Germinal center (tissue), 1 donor: ENCODE results near the gene AIM2.
"Not testable (repeated sequence)": the region's sequence is repeated elsewhere in the genome, so short reads cannot be mapped to it uniquely, and the experiment has no call there.

Experiments used
- DNase-seq: peaks from one replicate; pipeline ENCODE4 v3.0.0; 2012; ENCODE audit warnings: mixed read lengths, low spot score

AIM2 gene

DNA sequence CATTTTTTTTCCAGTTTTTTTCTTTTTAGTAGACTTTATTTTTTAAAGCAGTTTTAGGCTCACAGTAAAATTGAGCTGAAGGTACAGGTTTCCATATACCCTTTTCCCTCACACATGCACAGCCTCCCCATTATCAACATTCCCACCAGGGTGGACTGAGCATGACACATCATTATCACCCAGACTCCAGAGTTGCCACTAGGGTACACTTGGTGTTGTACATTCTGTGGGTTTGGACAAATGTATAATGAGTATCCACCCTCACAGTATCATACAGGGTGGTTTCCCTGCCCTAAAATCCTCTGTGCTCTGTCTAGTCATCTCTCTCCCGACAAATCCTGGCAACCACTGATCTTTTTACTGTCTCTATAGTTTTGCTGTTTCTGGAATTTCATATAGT lies 3.0 kb upstream of the AIM2 start:
- DNase-seq = no peak

DNA sequence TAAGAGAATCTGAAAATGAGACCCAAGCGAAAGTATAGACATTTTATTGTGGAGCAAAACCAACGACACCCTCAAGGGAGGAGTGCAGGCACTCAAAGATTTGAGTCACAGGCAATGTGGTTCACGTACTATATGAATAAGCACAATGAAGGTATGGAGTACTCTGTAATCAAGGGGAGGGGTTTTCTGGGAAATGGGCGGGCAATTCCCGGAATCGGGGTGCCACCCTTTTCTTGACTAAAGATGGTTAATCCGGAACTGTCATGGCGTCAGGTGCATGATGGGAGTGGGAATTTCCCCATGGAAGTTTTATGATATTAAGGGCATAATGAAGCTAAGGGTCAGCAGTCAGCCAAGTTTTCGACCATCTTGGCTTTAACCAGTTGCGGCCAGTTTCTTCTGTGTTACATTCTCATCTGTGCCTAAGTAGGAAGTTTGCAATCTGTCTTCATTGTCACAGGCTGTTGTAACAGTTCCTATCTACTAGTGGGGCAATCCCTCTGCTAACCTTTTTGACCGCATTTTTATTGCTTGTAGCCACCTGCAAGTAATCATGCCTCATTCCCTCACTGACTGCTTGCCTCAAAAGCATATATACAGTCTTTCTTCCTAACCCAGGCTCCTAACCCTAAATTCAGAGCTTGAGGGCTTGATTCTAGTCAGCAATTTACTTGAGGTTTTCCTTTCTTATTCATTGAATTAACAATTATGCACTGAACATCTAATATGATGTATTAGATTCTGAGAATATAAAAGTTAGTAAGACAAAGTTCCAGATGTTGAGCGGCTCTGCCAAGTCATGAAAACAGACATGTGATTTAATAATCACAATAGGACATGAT lies 775 bp upstream of the AIM2 start:
- peak; percentile 55 for DNase-seq

DNA sequence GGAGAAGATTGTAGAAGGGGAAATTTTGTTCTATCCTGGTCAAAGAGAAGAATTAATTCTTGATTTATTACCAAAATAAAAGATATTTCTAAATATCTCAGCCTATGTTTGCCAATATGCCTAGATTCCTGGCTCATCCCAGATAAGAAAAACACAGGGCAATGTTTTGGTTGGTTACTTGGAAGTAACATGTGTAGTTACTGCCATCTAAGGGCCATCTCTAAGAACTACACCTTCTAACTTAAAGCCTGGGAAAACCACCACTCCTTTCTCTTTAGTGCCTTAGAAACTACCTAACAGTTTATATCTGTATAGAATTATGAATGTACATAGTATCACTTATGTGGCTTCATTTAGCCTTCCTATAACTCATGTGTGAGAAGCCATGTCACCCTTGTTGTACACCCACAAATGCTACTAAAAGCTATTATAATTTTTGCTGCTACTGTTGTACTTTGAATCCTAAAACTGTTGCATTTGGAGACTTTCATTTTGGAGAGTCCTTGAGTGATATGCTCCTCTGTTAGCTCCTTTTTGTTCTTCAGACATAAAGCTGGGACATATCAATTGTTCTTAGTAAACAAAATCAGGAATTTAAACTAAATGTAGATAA lies 4.5 kb downstream of the AIM2 start:
- peak; percentile 45 for DNase-seq

DNA sequence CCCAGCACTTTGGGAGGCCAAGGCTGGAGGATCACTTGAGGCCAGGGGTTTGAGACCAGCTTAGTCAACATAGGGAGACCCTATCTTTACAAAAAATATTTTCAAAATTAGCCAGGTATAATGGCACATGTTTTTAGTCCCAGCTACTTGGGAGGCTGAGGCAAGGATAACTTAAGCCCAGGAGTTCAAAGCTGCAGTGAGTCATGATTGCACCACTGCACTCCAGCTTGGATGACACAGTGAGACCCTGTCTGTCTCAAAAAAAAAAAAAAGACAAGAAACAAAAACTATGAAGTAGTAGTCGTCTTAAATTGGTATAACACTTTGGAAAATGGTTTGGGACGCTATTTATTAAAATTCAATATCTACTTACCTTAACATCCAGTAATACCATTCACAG lies 7.7 kb downstream of the AIM2 start:
- no peak for DNase-seq

DNA sequence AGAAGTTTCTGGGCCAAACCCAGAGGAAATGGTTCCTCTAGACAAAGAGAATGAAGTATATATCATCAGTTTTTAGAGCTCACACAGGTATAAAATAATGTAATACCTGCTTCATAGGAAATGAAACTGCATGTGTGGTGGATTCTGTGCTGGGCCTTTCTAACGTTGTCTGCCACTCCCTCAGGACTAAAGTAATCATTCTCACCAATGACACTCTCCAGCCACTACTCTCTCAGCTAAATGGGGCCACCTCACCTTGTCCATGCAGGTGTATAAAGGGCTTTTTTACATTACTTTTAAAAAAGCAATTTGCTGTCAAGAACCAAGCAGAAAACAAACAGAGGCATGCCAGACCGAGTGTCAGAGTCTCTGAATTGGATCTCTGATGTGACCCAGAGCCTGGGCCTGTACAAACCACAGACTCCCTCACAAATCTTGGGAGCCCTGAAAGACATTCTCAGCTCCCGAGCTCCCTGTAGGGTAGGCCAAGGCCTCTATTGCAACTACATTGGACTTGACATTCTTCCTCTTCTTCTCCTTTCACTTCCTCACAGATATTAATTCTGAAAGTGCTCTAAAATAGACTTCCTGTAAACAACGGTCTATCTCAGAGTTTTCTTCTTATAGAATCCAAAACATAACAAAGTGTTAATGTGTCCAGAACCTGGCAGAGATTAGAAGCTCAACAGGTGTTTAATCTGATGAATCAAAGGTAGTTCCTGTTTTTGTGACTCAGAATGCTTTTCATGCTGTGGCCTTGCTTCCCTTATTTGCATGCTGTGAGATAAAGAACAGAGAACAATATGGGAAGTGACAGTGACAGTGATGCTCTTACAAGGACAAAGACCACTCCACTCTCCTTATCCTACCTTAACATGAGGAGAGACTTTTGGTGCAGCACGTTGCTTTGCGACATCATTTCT lies 8.6 kb downstream of the AIM2 start:
- peak; percentile 69 for DNase-seq

DNA sequence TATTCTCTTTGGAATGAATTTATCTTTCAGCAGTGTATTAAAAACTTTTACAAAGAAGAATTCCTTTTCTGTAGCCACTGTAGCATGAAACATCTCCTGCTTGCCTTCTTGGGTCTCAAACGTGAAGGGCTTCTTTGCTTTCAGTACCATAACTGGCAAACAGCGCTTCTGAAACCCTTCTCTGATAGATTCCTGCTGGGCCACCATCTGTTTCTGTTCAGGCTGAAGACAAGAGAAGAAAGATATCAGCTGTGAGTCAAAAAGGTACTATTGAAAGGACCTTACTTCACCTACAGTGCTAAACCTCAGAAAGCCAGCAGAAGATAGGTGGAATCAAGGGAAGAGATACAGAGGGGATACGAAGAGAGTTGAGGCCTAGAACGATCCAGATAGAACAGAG lies 10.5 kb downstream of the AIM2 start:
- DNase-seq = no peak

DNA sequence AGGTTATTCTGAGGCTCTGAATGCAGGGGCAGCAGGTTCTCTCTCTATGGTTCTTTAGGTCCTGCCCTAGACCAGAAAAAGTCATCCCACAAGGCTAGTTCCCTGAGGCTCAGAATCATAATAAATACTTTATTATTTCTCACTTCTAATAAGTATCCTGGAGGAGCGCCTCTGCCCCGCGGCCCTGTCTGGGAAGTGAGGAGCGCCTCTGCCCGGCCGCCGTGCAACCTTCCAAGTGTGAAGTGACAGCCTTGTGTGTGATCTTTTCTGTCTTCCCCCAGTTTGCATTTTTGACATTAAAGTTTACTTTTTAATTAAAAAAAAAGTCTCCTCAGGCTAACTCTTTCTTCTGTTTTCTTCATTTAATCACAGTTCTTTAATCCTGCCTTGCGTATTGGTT lies 11.5 kb downstream of the AIM2 start:
- DNase-seq = no peak

DNA sequence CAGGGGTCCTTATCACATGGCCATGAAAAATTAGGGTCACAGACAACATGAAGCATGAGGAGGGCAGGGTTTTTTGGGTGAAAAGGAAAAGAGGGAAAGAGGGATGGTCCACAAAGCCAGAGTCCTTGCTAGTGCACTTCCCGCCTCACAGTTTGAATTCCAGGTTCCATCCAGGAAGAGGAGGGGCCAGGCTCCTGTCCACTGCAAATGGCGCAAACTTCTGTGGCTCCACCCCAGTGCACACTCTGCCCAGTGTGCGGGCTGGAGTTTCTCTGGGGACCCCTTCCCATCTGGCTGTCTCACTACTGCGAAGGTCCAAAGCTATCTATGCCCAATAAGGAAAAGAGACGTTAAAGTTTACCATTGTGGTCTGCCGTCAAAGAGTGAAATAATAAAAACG lies 17.8 kb downstream of the AIM2 start:
- DNase-seq = no peak

DNA sequence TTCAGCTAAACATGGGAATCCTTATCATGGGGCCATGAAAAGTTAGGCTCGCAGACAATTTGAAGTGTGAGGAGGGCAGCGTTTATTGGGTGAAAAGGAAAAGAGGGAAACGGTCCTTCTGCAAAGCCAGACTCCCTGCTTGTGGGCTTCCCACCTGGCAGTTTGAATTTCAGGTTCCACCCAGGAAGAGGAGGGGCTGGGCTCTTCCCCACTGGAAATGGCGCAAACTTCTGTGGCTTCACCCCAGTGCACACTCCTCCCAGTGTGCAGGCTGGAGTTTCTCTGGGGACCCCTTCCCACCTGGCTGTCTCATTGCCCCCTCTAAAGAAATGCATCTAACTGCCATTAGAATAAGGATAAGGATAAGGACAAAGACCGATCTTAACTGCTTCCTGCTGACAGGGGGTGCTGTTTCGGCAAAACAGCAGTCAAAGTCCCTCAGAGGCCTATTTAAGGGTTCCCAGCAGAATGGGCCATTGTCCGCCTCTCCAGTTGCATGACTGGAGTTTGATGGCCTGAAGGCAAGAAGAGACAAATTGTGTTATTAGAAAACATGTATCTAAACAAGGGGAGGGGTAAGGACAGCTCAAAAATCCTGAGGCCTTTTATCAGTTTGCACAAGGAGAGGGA lies 20.4 kb downstream of the AIM2 start:
- DNase-seq = no peak

DNA sequence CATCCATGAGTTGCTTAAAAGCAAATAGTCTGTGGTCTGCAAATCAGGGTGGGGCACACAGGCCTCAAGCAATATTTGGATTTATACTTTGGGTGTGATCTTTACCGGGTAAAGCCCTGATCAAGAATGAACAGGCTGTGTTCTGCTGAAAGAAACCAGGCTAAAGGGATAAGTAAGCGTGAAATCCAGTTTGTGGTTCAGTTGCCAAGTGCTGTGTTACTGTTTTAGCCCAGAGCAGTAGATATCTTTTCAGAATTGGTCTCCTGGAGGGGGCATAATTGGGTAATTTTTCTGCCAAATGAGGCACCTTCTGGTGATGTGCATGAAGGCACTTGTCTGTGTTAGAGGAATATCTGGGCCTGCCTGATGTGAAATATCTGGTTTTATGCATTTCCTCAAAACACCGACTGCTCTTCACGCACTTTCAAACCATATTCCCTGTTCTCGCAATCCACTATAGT lies 21.4 kb downstream of the AIM2 start:
- peak; percentile 34 for DNase-seq

DNA sequence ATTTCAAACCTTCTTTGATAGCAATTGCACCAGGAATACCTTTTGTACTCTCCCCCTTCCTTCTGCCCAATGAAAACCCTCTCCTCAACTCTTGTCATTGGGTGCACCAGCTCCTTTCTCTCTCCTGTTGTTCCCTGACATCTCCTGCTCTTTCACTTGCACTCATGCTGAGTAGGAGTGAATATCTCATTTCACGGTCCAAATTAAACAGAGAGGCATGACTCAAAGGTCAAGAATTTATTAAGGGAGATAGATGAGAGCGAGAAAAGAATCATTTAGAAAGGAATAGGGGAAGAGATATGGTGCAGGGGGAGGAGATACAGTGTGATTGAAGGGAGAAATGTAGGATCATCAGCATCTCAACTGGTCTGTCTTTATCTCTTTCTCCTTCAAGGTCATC lies 22.1 kb downstream of the AIM2 start:
- DNase-seq = no peak

DNA sequence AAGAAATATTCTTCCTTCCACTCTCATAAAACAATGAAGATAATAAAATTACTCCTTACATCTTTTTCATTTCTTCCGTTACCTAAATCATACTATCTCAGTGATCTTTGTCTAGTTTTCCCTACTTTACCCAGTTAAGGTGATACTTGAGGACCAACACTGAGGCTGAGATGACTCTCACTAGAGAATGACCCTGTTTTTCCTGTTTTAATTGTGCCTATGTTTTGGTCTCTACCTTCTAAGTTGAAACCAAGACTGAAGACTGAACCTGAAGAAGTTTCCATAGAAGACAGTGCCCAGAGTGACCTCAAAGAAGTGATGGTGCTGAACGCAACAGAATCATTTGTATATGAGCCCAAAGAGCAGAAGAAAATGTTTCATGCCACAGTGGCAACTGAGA lies 25.1 kb downstream of the AIM2 start:
- DNase-seq = no peak

DNA sequence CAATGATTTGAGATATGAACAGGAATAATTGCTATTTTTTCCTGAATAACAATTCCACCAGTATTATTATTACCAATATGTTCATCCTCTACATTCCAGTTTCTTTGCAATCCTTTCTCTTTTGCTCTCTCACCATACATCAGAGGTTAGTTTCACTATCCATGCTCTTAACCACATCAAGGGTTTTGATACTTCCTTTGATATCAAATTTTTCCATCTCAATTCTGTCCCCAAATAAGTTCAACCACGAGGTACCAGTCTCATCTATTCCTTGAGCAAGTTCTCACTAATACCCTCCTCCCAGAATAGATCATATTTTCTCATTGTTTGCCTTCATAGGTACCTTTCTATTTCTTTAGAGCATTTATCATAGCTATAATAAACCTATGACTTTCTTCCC lies 30.1 kb downstream of the AIM2 start:
- DNase-seq = not testable (repeated sequence)

DNA sequence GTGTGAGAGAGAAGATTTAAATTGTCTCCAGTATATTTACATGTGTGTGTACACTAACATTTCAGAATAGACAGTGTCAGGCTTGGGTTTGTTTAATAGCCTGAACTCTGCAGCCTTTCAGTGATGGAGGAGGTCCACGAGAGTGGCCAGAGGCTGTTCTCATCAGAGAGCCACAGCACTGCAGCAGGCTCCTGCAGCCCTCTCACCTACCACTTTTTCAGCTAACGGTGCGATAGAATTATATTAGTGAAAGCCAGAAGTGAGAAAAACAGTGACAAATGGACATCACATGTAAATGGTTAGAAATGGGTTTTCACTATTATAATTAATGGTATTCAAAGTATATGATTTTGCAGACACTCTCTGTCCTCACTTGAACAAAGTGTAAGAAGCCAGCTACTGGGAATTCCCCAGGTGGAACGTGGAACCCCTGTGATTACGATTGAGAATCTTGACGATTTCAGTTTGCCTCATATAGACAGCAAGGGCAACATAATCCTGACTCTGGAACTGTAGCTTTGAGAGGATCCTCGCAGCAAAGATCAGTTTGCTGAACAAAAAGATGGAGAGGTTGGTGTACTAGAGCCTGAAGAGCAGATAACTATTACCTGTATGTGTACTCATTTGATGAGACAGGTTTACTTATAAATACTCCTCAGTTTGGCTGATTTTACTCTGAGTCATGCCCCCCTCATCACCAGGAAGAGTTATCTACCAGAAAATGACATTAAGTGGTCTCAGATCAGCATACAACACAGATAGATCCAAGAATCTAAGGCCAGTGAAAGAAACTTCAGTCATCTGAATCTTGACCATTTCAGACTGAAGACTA lies 35.5 kb downstream of the AIM2 start:
- no peak for DNase-seq

DNA sequence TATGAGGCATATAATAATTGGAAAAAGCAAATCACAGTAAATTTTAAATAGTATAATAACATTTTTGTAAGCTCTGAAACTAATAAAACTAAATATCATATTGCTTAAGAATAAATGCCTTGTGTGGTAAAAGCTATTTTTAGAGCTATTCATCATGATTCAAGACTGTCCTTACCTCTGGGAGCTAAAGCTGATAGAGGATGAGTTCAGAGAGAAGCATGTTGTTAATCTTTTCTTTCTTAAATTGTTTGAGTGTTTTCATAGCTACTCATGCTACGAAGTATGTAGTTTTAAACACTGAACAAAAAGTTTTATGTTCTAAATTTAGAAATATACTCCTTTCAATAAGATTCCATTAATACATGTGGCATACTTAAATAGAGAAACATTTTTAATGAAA lies 36.4 kb downstream of the AIM2 start:
- no peak for DNase-seq

DNA sequence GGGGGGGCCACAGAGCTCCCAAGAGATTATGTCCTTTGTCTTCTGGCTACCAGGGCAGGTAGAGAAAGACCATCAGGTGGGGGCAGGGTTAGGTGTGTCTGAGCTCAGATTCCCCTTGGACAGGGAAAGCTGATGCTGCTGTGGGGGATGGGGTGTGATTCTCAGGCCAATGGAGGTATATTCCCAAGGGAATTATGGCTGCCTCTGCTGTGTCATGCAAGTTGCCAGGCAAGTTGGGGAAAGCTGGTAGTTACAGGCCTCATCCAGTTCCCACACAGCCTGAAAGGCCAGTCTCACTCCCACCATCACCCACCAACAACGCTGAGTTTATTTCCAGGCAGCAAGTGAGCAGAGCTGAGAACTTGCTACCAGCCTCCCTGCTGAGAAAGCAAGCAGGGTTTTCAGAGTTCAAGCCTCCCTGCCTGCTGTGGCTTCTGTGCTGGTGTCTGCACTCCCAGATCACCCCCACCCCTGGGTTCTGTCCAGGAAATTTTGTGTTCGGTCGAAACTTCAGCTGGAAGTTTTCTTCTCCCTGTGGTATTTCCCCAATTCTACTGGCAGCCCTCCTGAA lies 45.6 kb downstream of the AIM2 start:
- DNase-seq = no peak

DNA sequence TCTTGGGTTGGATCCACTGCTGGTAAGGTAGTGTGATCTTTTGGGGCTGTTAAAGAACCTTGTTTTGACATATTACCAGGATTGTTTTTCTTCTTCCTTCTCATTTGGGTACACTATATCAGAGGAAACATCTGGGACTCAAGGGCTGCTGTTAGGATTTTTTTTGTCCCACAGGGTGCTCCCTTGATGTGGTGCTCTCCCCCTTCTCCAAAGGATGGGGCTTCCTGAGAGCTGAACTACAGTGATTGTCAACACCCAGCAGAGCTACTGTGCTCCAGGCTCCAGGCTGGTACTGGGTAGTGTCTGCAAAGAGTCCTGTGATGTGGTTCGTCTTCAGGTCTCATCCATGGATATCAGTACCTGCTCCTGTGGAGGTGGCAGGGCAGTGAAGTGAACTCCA lies 46.3 kb downstream of the AIM2 start:
- DNase-seq = no peak

DNA sequence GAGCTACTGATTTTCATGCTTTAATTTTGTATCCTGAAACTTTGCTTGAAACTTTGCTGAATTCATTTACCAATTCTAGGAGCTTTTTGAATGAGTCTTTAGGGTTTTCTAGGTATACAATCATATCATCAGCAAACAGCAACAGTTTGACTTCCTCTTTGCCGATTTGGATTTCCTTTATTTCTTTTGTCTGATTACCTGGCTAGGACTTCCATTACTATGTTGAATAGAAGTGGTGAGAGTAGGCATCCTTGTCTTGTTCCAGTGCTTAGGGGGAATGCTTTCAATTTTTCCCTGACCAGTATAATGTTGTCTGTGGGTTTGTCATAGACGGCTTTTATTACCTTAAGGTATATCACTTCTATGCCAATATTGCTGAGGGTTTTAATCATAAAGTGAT lies 49.7 kb downstream of the AIM2 start:
- DNase-seq = not testable (repeated sequence)

DNA sequence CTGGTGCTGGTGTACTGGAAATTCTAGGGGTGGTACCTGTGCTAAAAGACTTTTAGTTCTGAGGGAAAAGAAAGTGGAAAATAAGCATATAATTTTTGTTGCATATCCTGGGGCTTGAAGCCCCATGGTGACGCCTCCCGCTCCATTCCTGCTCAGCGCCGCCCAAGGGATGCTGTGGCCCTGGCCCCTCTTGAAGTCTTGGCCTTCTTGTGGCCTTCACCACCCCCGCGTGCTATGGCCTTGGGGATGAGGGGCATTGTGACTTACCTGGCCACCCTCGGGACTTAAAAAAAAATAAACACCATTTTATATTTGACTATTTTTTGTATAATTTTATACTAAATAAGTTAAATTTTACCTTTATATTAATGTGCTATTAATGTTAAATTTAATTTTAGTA lies 51.5 kb downstream of the AIM2 start:
- no peak for DNase-seq

DNA sequence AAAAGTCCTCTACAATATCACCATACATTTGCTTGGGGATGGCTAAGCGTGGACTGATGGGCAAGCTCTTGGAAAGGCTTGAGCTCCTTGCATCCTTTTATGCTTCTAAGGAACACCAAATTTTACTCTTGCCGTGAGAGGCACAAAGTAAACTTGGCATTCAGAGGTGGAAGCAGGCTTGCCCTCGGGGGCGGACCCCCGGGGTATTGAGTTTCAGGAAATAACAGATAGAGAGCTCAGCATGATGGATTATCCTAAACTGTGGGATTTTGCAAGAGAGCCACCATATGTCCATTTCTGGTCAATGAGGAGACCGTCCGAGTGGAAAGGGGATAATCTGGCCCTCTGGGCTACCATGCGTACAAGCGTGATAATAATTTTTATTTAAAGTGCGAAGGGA lies 52.8 kb downstream of the AIM2 start:
- DNase-seq = no peak

DNA sequence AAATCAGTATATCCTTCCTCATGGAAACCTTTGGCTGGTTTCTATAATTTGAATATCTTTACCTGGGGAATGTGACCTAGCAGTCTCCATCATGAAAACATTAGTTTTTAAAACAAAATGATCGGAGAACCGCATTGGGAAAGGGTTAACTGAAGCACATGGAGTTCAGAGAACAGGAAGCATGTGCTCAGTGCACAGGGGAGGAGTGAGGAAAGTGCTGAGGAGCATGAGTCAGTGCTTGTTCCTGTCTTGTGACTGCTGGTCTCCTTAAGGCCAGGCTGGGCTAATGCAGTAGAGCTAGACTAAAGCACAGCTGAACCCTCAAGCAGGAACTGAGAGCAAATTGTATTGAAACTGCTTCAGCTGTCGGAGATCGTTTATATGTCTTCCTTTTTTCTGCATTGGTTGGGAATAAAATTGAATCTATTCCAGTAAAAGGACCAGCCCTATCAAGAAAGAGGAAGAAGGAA lies 61.1 kb downstream of the AIM2 start:
- DNase-seq = peak; percentile 63
